GM19239 (cell line): ENCODE data around the gene DLX3.
A peak's percentile ranks its signal among the peaks of the same experiment; 100 is the strongest.

ENCODE experiments used
- DNase-seq: peaks from one replicate; pipeline ENCODE4 v3.0.0; 2011; ENCODE audit warnings: low spot score; ENCODE audit not compliant: insufficient read length
- FAIRE-seq: peaks from 2 replicates; lab custom pipeline; 2011; peaks lifted over from hg19 to GRCh38; lab: Jason Lieb, UNC

DLX3 gene

DNA sequence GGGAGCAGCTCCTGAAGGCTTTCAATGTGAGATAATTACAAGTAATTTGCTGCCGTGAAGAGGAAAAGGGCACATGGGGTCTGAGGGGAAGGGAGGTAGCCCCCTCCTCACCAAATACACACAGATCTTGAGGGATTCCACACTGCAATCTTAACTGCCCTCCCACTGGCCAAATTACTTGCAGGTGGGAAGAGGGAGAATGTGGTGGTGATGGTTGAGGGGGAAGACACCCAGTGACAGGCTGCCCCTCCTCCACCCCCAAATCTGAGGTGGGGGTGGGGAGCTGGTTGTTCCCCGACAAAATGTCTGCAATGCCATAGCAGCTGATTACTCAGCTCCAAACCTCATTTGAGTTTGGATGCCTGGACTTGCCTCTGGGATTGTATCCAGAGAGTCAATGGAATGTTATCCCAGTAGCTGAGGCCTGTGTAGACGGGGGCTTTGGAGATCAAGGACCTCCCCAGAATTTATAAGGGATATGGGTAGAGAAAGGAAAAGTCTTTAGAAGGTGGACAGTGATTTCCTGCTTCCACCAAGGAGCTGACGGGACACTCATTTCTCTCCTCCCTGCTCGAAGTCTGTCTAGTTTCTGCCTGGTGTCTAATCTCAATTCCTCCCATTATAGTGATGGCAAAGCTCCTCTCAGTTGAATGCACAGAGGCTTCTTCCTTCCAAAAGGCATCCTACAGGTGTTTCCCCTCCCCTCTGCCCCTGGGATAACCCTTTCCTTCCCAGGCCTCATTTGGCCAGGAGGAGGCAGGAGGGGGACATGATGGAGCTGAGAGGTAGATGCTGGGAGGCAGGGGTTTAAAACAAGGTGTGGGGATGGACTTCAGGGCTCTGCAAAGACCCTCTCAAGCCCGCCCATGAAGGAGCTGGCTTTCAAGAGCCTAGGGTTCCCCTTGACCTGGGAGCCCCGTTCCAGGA, 17.3 kb downstream of the DLX3 start:
- DNase-seq (no peak), FAIRE-seq (no peak)

DNA sequence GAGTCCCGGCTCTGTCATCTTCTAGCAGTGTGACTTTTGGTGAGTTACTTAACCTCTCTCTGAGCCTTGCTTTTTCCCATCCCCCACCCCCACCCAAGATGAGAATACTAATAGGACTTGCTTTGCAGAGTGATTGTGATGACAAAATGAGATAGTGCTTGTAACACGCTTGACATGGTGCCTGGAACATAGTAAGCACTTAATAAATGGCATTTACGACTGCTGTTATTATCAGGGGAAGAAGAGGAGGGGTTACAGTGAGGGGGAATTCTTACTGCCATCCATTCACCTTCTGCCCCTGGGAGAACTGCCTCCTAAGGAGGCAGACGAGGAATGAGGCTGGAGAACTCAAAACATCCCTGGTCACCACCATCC, 18.2 kb downstream of the DLX3 start:
- FAIRE-seq = no peak
- DNase-seq = no peak

DNA sequence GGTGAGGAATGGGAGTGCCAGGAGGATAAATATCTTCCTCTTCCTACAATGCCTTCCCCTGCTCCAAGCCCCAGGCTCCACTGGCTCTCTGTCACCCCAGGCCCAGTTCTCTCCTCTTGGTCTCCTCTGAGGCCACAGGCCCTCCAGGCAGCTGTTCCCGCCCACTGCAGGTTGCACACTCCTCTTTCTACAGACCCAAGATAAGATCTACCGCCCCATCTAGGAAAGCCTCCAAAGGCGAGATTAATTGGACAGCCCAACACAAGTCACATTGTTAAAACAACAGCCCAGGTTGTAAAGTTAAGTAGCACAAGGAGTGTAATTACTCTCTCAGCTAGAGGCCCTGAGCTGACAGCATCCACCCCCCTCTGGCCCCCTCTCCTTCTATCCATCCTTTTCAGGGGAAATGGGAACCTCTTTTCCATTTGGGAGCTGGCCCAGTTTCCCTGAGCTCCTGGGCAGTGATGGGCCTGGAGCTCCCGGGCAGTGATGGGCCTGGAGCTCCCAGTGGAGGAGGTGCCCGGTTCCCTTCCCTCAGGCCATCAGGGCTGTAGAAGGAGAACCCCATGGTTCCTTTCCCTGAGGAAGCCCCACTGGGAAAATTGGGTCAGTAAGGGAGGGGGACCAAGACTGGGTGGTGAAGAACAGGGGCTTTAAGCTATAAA, 18.7 kb downstream of the DLX3 start:
- FAIRE-seq (no peak), DNase-seq (no peak)

DNA sequence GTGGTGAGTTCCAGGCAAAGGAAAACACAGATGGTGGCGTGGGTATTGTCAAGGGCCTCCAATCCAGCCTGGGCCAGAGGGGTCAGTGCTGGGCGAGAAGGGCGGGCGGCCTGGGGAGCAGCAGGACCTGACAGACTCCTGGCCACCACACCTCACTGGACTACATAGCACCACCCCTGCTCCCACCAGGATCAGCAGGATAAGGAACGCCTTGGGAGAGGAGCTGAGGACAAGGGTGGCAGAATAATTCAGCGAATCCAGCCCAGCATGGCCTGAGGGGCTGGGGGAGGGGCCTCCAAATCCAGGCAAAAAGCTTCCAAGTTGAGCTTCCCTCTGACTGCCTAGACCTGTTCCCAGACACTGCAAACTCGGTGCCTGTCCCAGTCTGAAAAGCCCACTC, 19.5 kb downstream of the DLX3 start:
- DNase-seq = no peak
- no peak for FAIRE-seq

DNA sequence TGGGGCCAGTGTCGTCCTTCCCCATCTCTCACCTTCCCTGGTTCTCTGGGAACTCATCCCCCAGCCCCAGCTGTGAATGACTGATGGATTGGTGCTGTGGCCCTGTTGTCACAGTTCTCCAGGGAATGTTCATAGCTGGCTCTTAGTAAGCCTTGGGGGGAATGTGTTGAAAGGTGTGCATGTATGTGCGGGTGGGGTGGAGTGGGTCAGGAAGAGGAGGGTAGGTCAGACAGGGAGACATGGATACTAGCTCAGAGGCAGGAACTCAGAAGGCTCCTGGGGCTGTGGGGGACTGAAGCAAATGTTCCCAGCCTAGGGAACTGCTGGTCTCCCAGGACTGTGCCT, 21.8 kb downstream of the DLX3 start:
- FAIRE-seq (no peak), DNase-seq (no peak)

DNA sequence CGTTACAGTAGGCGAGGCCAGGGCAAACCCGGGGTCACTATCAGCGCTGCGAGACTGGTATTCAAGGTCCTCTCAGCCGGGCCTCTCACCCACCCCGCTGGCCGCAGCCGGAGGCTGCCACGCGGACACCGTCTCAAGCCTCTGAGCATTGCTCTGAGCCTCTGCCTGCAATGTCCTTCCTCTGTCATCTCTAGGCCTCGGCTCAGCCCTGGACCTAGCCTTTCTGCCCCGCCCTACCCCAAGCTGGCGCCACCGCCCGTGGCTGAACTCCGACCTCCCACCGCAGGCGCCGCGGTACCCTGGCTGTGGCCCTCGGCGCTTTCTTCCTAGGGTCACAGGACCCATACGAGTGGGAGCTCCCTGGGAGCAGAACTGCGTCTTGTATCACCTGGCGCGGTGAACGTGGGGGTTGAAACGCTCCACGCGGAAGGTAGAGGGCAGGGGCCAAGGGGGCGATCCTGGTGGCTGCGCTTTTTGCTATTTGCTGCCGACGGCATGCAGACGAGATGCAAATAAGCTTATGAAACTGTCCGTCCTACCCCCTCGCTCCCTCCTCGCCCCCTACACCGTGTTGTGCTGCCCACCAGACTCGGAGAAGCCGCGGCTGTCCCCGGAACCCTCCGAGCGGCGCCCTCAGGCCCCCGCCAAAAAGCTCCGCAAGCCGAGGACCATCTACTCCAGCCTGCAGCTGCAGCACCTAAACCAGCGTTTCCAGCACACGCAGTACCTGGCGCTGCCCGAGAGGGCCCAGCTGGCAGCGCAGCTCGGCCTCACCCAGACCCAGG, 22.3 kb downstream of the DLX3 start:
- DNase-seq = no peak

DNA sequence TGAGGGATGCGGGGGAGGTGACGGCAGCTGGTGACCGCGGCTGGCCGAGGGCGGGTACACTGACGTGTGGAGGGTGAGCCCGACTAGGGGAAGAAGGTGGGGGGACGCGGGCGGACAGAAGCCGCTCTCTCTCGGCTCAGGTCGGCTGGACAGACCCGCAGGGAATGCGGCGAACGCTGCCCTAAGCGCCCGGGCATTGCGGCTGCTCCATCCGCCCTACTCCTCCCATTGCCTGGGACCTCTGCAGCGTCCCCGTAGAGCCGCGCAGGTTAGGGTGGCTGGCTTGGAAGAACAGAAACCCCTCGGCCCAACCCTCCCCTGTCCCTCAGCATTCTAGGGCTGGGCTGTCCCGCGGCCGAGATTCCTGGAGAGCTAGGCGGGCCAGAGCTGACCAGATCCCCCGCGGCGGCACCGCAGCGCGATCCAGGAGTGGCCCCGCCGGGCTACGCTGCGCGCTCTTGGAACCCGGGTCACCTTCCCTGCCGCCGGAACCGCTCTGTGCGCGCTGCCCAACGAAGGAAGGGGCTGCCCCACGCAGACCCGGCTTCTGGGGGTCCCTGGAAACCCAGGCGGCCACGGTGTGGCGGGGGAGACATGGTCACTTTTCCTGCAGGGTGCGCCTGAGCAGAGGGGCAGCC, 23.1 kb downstream of the DLX3 start:
- FAIRE-seq = no peak

More for the DNA sequence above, 22.3 kb downstream of the DLX3 start:
- no peak for FAIRE-seq

DNA sequence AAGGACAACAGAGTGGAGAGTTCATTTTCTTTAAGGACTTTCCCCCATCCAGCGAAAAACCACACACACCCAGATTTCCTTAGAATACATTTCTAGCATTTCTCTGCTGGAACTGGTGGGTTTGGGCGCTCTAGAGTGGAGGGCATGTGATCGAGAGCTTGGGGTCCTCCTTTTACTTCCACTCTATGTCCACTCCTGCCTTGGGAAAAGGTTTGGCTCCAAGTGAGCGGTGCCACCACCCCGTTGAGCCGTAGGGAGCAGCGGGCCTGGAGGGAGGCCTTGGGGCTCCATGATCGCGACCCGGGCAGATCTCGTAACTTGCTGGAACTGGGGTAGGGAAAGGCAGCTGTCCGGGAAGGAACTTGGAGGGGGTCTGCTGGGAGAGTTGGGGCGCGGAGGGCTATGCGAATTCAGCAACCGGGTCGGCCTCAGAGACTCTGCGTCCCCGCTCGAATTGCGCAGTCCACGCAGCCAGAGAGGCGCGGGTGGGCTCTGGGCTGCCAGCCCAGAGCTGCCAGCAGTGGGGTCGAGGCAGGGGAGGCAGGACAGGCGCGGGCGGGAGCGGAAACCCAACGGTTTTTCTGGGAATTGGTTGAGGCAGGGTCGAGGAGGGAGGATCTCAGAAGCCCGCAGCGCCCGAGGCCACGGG, 23.7 kb downstream of the DLX3 start:
- DNase-seq (no peak), FAIRE-seq (no peak)

More for the DNA sequence above, 23.1 kb downstream of the DLX3 start:
- no peak for DNase-seq

DNA sequence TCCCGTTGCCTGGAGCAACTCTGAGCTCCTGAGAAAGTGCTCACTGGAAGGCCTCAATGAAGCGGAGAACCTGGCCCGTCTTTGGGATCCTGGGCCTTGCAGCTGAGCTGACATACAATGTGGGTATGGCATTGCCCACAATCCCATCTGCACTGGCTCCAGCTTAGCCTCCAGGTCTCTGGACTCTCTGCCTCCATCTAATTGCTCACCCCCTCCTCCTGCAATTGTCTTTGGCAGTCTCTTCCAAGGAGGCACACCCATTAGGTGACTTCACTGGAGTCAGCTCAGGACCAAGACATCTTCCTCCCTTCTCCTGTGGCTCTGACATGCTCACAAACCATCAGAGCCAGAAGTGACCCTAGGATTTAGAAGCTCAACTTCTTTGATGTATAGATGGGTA, 24.5 kb downstream of the DLX3 start:
- no peak for FAIRE-seq
- DNase-seq = no peak

DNA sequence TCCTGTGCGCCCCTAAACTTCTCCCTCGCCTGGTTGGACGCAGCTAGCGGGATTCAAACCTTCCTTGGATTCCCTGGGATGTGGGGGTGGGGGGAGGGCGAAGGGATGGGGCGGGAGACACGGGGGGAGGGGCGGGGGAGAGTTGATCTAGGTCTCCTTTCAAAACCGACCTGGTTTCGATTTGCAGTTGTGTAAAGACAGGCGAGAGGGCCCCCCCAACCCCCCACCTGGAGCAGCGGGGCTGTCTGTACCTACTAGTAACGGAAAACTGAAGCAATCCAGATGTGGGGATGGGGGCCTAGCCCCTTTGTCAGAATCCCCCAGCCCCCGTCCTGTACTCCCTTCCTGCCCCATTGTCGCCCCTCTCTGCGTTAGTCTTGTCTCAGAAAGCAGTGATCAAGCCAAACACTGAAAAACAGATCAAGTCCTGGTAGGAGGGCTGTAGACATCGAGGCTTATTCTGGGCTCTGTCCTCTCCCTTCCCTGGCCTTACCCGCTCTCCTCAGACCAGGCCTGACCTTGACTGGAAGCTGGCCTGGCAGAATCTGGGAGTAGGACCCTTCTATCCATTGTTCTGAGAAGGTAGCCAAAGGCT, 25.1 kb downstream of the DLX3 start:
- FAIRE-seq = no peak
- no peak for DNase-seq

DNA sequence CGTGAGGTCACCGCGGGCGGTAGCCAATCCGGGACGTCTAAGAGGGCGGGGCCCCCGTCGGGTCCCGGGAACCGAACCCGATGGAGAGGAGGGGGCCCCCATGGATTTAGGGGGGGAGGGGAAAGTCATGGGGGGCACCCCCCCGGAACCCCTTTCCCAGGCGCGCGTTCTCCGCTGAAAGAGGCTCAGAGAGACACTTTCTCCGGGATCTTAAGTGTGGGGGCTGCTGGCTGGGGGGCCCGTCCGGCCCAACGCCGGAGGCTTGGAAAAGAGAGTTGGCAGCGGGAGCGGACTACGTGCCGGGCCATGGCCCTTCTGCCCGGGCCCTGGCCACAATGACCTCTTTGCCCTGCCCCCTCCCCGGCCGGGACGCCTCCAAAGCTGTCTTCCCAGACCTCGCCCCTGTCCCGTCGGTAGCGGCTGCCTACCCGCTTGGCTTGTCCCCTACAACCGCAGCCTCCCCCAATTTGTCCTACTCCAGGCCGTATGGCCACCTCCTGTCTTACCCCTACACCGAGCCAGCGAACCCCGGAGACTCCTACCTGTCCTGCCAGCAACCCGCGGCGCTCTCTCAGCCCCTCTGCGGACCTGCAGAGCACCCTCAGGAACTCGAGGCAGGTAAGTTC, 25.8 kb downstream of the DLX3 start, which contains the start of gene DLX4:
Gene DLX4 (plus strand): TSS at position 57 of the 626 bp plus-strand sequence. CDS start 279 bp downstream, at position 336.
- DNase-seq (no peak), FAIRE-seq (peak; percentile 39)

DNA sequence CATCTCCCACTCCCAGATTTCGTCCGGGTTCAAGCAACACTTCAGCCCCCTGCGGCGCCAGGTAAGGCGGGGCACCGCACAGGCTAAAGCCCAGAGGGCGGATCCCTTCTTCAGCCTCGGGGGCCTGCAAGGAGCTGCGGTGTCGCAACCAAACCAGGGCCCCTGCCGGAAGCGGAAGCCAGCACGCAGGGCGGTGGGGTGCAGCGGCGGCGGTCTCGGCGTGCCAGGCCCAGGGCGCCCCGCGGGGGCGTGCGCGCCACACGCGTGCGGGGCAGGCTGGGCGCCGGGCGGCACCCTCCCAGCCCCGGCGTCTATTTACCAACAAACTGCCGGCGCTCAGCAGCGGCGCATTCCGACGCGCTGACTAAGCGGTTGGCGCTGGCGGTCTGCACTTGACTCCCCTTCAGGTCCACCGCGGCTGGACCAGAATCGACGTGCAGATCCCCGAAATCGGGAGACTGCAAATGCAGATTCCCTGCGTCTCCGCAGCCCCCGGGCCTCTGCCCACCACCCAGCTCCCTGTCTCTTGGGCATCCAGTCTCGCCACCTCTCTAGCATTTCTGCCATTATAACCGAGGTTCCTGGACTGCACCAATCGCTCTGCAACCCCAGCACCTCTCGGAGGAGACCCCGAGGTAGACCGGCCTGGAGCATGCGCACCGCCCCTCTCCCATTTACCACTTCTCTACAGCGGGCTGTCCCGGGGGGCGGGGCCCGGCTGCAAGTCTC, 26.5 kb downstream of the DLX3 start:
- FAIRE-seq = no peak

DNA sequence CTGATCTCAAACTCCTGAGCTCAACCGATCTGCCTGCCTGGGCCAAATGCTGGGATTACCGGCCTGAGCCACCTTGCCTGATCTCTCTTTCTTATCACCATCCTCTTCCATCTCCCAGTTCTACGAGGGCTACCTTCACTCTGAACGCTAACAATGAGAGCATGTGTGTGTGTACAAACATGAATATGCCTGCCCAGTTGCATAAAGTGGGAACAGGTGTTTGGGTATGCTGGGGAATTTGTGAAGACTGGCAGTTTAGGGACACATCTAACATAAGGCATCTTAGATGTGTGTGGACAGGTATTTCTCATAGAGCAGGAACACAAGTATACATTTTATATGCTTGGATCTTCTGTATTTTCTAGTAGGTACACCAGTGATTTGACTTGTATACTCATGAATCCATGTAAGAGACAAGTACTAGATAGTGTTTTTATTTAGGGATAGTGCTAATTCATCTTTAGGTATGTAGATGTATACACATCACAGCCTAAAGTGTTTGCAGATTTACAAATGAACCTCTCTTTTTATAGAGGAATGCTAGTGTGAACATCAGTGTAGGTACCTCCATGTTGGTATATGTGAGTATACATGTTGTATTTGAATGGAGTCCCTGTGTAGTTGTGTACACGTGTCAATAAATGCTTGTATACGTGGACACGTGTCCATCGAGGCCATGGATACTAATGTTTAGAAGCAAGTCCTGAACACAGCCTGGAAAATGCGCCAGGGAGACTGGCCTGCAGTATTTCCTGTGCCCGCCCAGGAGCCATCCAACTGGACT, 27.2 kb downstream of the DLX3 start:
- FAIRE-seq = no peak
- no peak for DNase-seq

More for the DNA sequence above, 26.5 kb downstream of the DLX3 start:
- DNase-seq = peak; percentile 84

DNA sequence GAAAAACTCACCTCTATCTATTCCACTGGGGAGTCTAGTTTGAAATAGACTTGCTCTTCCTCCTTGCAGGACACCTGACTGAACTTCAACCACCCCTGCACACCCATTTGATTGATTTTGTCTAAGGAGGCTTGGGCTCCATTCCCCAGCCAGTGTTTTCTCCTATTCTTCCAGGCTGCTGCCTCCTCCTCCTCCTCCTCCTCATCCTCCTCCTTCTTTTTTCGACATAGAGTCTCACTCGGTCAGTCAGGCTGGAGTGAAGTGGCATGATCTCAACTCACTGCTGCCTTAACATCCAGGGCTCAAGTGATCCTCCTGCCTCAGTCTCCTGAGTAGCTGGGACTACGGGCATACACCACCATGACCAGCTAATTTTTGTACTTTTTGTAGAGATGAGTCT, 27.8 kb downstream of the DLX3 start:
- FAIRE-seq (no peak), DNase-seq (no peak)

DNA sequence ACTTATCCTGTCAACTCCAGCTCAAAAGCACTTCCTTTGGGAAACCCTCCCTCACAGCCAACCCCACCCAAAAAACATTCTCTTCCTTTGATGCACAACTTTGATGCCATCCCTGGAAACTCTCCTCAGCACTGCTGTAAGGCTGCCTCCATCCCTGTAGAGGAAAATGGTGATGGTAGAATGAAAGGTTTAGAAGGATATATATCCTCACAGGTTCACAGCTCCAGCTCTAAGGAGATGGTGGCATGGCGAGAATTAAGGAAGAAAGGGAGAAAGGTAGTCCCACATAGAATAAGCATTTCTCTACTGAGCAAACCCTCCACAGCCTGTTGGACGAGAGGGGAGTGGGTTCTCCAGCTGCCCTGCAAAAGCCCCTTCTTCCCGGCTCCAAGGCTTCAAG, 28.3 kb downstream of the DLX3 start:
- no peak for DNase-seq
- no peak for FAIRE-seq

DNA sequence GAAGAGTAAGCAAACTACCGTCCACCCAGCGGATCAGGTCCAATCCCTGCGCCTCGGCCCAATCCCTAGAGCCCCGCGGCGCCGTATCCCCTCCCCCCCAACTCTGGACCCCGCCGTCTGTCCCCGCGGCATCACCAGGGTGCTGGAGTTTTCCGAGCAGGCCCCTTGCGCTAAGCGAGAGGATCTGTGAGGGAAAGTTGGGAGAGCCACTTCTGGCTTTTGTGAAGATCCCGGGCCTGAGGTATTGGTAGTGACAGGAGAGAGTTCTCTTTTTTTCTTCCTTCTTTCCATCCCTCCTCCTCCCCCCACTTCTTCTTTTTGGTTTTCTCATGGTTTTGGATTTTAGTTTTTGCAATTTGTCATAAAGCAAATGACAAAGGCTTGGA, 29.5 kb downstream of the DLX3 start:
- FAIRE-seq (no peak), DNase-seq (no peak)

DNA sequence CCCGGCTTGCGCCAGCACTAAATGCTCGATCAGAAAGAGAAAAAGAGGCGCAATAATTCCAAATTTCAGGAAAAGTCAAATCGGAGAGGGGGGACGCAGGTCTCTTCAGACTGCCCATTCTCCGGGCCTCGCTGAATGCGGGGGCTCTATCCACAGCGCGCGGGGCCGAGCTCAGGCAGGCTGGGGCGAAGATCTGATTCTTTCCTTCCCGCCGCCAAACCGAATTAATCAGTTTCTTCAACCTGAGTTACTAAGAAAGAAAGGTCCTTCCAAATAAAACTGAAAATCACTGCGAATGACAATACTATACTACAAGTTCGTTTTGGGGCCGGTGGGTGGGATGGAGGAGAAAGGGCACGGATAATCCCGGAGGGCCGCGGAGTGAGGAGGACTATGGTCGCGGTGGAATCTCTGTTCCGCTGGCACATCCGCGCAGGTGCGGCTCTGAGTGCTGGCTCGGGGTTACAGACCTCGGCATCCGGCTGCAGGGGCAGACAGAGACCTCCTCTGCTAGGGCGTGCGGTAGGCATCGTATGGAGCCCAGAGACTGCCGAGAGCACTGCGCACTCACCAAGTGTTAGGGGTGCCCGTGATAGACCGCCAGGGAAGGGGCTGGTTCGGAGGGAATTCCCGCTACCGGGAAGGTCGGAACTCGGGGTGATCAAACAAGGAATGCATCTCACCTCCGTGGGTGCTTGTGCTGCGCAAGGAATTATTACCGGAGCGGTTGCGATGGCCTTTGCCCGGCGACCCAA, 30.1 kb downstream of the DLX3 start:
- DNase-seq (no peak), FAIRE-seq (no peak)
